GM12801 (cell line): Measurements from ENCODE around the gene CAPZA3.

ENCODE experiments used
- TF ChIP-seq, protein P1 (sequence below): IDR thresholded peaks from one replicate; pipeline ENCODE4 v1.5.1; 2011; ENCODE audit warnings: control low read depth; ENCODE audit not compliant: insufficient read length; ENCODE audit errors: extremely low read depth

Gene CAPZA3

GRCh38 chr12:18753481-18754123 is 15.7 kb downstream of the CAPZA3 start:
- TF ChIP-seq, protein P1, sequence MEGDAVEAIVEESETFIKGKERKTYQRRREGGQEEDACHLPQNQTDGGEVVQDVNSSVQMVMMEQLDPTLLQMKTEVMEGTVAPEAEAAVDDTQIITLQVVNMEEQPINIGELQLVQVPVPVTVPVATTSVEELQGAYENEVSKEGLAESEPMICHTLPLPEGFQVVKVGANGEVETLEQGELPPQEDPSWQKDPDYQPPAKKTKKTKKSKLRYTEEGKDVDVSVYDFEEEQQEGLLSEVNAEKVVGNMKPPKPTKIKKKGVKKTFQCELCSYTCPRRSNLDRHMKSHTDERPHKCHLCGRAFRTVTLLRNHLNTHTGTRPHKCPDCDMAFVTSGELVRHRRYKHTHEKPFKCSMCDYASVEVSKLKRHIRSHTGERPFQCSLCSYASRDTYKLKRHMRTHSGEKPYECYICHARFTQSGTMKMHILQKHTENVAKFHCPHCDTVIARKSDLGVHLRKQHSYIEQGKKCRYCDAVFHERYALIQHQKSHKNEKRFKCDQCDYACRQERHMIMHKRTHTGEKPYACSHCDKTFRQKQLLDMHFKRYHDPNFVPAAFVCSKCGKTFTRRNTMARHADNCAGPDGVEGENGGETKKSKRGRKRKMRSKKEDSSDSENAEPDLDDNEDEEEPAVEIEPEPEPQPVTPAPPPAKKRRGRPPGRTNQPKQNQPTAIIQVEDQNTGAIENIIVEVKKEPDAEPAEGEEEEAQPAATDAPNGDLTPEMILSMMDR = no peak

- TF ChIP-seq, protein P1 = no peak
These were observed 16.3 kb downstream of the CAPZA3 start for GRCh38 chr12:18754124-18754707.

- TF ChIP-seq, protein P1 = no peak
These were observed 17.4 kb downstream of the CAPZA3 start for GRCh38 chr12:18755341-18755740.

DNA sequence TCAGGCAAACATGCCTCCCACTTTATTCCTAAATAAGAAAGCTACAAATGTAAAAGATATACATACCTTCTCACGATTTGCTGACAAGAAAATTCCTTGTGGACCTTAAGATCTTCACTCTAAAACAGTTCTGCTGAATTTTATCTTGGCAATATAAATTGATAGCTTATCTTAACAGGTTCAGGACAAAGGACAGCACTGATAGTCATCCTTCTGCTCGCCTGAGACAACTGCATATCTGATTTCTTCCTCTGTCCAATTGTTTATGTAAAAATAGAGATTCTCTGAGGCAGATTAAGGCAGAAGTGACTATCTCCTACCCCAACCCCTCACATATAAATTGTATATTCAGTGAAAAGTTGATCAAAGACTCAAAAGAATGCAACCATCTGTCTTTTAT is 44.9 kb downstream of the CAPZA3 start:
- TF ChIP-seq, protein P1 = no peak
